ENCODE data around the gene IGFL1.
"Not testable (repeated sequence)": the region's sequence is repeated elsewhere in the genome, so short reads cannot be mapped to it uniquely, and the experiment has no call there.

The IGFL1 gene

GRCh38 chr19:46229442-46229841, at the start of gene IGFL1:
TSS of gene IGFL1 (plus strand) at chr19:46229742. CDS start at chr19:46229775, 33 bp downstream.
- DNase-seq: no peak

DNA sequence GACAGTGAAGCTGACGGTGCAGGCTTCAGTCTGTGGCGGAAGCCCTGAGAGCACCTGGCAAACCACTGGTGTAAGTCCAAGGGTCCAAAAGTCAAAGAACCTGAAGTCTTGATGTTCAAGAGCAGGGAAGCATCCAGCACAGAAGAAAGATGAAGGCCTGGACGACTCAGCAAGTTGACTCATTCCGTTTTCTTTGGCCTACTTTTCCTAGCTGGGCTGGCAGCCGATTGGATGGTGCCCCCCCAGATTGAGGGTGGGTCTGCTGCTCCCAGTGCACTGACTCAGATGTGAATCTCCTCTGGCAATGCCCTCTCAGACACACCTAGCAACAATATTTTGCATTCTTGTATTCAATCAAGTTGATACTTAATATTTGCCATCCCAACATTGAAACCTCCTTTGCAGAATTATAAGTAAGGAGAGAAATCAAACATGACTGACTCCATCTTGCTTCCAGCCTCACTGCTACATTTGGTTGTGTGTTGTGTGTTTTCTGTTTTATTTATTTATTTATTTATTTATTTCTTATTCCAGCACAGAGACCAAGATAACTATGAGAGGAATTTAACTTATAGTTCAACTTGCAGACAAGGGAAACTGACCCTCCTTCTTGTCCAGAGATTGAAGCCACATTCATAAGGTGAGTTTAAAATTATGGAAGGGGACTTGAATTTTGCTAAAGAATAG, 48.7 kb upstream of the IGFL1 start:
- DNase-seq: no peak

DNA sequence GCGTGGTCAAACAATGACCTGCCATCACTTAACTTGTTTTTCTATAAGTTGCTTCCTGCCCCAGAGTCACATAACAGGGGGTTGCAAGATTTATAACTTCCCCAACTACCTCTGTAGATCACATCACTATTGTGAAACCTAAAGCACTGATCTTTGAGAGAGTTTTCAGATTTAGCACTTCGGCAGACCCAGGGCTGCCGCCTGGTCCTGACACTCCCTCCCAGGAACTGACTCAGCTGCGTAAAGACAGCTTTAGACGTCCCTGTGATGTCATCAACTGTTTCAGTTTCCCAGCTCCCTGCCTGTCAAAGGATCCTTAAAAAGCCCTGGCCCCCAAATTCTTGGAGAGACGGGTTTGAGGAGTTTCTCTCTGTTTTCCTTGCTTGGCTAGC, 48.2 kb upstream of the IGFL1 start:
- DNase-seq: peak; percentile 33

DNA sequence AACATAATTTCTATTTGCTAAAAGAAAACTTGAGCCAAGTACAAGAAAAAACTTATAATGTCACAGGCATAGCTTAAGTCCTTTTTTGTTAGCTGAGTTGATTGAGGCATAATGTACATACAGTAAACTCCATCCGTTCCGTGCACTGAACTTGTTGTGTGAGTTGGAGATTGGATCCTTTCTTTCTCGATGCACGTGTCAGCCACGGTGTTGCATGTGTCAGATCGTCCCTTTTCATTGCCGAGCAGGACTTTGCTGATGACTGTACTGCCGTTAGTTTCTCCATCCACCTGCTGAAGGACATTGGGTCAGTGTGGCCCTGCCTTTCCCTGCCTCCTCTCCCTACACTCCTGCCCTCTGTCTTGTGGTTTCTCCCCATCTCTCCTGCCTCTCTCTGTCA, 47.1 kb upstream of the IGFL1 start:
- no peak for DNase-seq

- DNase-seq: not testable (repeated sequence)
These were observed 44.5 kb upstream of the IGFL1 start for GRCh38 chr19:46184775-46185710.

DNA sequence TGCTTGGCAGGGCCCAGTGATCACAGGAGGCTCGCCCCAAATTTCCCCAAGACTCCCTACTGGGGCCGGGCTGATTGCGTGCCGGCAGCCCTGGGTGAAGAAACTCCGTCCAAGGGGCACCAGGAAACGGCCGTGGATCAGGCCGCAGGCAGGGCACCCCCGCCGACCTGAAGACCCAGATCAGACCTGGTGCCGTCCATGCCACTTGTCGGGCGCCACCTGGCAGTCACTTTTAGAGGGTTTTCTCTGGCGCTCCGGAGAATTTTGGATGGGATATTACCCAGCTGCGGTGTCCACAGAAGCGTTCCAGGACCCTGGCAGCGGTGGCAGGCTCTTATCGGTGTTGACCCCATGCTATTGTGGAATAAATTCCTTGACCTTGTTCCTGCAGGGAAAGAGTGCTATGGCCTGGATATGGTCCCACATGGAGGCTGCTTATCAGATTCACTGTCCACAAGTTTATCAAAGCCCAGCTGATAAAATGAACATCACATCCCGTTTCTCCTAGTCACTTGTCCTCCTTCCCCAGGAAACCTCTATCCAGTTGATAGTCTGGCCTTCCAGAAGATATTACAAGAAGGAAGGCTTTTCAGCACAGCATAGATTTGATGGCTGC, 43.3 kb upstream of the IGFL1 start:
- no peak for DNase-seq

DNA sequence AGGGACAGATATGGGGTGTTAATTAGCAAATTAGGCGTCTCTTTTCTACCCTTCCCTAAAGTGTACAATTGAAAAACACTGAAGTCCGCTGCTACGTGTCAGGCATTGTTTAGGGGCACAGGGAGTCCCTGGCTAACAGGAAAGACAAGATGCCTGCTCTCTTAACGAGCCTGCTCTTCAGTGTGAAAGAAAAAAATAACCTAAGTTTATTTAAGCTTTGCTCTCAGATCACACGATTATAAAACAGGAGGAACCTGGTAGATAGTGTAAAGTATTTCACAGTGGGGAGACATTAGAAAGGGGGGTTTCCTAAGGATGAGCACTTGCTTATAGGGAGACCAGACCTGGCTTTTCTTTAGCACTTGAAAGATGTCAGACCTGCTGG, 42.8 kb upstream of the IGFL1 start:
- DNase-seq: no peak

DNA sequence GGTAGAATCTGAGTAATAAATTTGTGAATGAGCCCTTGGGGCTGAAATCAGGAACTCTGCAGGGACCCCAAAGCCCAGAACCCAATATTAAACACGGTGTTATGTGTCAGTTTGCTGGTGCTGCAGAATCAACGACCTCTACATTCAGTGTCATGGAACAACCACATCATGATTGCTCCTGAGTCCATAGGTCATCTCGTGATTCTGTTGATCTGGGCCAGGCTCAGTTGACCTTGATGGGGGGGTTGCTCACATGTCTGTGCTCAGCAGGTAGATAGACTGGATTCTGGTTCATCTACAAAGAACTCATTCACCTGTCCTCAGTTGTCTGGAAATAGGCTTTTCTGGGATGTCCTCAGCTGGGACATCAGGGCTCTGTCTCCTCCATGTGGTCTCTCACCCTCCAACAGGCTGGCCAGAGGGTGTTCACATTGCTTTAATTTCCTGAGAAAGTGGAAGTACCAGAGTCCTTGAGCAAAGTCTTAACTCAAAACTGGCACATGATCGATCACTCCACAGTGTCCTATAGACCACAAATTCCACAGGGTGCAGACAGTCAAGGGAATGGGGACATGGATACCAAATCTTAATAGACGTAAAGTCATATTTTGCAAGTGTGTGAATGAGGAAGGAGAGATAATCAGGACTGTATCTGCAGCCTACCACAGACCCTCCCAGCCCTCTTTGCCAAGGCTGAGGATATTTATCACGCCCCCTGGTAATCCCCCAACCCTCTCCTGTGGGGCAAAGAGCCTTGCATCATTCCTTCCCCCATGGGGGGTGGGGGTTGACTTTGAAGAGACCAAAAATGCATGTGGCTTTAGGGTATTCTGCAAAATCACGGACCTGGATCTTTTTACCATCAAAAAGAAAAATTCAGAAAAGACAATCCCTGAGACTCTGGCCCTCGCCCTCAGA, 39.3 kb upstream of the IGFL1 start:
- no peak for DNase-seq

- DNase-seq: no peak
These were observed 38.2 kb upstream of the IGFL1 start for GRCh38 chr19:46191356-46191755.

- no peak for DNase-seq
These were observed 37.6 kb upstream of the IGFL1 start for GRCh38 chr19:46191972-46192371.

DNA sequence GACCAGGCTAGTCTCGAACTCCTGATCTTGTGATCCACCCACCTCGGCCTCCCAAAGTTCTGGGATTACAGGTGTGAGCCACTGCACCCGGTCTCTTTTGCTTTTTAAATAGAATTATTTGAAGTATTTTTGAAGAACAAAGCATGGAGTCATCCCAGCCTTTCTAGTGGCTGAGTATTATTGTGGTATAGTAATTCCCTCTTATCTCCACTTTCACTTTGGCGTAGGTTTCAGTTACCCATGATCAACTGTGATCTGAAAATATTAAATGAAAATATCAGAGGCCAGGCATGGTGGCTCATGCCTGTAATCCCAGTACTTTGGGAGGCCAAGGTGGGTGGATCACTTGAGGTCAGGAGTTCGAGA, 36.9 kb upstream of the IGFL1 start:
- DNase-seq: not testable (repeated sequence)

DNA sequence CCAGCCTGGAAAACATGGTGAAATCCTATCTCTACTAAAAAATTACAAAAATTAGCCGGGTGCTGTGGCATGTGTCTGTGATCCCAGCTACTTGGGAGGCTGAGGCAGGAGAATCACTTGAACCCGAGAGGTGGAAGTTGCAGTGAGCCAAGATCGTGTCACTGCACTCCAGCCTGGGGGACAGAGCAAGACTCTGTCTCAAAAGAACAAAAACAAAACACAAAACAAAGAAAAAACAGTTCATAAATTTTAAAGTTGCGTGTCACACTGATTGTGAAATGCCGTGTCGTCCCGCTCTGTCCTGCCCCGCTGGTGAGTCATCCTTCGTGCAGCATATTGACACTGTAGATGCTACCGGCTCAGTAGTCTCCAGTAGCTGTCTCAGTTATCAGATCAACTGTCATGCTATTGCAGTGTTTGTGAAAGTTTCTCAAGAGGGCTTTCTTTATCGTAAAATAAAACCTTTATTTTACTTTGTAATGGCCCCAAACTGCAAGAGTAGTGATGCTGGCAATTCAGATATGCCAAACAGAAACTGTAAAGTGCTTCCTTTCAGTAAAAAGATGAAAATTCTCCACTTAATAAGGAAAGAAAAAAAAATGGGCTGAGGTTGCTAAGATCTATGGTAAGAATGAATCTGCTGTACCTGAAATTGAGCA, 36.4 kb upstream of the IGFL1 start:
- peak; percentile 51 for DNase-seq

DNA sequence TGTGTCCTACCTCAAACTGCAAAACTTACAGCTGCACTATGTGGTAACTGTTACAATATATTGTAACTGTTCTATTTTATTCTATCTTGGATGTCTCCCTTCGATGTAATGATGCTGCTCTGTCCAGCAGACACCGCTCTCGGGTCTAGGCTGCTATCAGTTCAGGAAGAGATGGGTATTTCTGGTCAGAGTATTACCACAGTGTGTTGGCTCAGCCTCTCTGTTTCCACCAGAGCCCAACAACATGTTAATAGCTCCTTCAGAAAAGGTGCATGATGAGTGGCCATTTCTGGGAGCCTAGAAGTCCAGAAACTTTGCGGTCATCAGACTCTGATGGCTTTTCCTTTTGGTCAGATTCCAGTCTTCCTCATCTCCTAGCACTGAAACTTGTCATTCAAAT, 35.9 kb upstream of the IGFL1 start:
- DNase-seq: no peak

GRCh38 chr19:46195104-46195503, 34.4 kb upstream of the IGFL1 start:
- DNase-seq: no peak

DNA sequence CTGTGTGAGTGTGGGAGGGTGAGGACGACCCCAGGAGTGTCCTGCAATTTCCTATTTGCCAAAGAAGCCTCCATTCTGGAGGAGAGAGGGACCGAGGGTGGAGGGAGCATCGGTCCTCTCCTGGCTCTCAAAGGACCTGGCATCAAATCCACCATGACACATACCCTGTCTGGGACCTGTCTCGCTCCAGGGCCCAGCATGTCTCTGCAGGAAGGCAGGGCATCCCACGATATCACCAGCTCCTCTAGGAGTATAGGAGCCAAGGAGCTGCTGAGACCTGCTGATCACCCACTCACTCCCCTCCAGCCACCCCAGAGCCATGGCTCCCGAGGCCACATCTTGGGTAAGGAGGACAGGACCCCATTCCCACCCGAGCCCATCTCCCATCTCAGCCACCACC, 33.6 kb upstream of the IGFL1 start:
- DNase-seq: not testable (repeated sequence)

- DNase-seq: no peak
These were observed 33.0 kb upstream of the IGFL1 start for GRCh38 chr19:46196410-46197124.

DNA sequence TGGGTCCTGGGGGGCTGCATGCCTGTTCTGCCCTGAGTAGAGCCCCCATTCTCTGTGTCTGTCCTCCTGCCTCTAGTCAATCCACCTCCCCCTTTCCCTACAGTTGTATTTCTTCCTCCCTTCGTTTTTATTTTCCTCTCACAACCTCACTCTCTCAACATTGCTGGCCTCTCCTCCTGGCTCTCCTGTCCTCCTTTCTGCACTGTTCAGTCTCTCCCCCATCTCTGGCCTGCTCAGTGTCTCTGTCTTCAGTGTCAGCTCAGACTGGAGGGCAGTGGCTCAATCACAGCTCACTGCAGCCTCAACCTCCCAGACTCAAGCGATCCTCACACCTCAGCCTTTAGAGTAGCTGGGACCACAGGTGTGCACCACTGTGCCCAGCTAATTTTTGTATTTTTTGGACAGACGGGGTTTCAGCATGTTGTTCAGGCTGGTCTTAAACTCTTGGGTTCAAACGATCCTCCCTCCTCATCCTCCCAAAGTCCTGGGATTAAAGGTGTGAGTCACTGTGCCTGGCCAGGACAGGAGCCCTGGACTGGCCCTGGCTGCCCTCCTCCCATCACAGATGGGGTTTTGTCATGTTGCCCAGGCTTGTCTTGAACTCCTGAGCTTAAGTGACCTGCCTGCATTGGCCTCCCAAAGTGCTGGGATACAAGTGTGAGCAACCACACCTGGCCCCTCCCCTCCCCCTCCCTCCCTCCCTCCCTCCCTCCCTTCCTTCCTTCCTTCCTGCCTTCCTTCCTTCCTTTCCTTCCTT, 32.0 kb upstream of the IGFL1 start:
- DNase-seq: no peak

DNA sequence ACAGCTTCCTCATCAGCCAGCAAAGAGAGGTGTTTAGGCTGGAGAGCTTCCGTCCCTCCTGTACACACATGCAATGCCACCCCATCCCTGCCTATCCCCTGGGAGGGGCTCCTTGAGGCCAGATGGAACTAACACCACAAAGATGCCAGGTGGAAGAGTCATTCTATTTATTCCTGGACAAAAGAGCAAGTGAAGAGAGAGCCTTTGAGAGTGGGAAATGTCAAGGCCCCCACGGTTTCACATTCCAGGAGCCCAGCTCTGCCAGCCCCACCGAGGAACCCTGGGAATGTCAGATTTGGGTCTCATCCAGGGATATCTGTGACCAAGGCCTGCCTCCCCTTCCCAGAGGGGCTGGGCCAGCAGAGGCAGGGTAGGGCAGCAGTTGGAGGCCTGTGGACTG, 30.8 kb upstream of the IGFL1 start:
- DNase-seq: no peak

DNA sequence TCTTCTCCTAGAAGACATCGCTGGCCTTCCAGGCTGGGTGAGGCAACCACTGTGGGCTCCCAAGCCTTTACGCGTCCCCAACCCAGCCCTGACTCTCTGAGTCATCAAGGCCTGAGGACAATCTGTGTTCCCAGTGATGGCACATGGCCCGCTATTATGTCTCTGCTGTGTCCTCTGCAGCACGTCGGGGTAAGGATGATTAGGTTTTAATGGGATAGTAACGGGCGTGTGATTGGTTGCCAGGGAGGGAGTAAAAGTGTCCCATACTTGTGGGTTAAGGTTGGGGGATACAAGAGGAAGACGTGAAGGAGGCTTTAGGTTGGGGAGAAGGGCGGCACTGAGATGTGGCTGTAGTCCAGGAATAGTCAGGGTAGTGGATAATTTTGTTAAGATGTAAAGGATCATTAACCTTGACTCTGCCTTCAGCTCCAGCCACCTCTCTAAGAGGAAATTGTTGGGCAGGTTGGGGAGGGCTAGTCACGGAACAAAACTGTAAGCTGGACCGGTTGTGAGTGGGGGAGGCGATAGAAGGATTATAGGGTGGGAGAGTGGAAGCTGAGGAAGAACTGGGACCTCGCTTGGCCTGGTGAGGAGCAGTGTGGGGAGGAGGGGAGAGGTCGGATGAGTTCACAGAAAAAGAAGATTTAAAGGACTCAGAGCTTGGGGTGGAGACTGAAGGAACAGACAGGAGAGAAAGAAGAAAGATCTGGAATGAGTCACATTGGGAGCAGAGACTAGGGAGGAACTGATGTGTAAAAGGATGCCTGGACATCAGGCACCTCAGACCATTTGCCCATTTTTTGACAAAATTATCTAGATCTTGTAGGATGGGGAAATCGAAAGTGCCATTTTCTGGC, 27.9 kb upstream of the IGFL1 start:
- DNase-seq: no peak

- no peak for DNase-seq
These were observed 27.1 kb upstream of the IGFL1 start for GRCh38 chr19:46202426-46202825.
